Posterior vena cava (tissue), 2 donors: ENCODE results near the gene SAMM50. TPM values are rescaled to one million over a fixed set of nuclear protein-coding genes. Genes with fewer than 3 reads are reported as not detected.

Experiments
- DNase-seq: peaks from one replicate; pipeline ENCODE4 v3.0.0-alpha.2; 2020; ENCODE audit warnings: low spot score
- intact Hi-C, 2 donors: fragments of 100-400 bp; cut with DNase I; formaldehyde crosslinking; loops; one replicate each; pipeline versions ENCODE4 v1.14.1 to v1.14.2; 2022 to 2023
- total RNA-seq, 2 donors: library from RNA; stranded (reverse); fragmentation: NEBNext Ultra II Directional; extraction: Animal tissue kit (Norgen Biotek cat#: 25700); gene quantifications; one replicate each; pipeline ENCODE4 v1.2.1, GENCODE V29; 2021
- donor health status: DM: yes; HTN: yes; CAD: no.
- donor health status: DM: yes; HTN: yes; CAD: no.

SAMM50 gene
- total RNA-seq, 2 donors from 2014 or later, result 20.8 to 25.6 TPM

- intact Hi-C loops, result no loop called here
- no peak for DNase-seq
Observed at GRCh38 chr22:44039566-44040171, 84.4 kb downstream of the SAMM50 start.

GRCh38 chr22:44042249-44043218, 87.3 kb downstream of the SAMM50 start:
- no peak for DNase-seq
- intact Hi-C loops, result no loop called here

DNA sequence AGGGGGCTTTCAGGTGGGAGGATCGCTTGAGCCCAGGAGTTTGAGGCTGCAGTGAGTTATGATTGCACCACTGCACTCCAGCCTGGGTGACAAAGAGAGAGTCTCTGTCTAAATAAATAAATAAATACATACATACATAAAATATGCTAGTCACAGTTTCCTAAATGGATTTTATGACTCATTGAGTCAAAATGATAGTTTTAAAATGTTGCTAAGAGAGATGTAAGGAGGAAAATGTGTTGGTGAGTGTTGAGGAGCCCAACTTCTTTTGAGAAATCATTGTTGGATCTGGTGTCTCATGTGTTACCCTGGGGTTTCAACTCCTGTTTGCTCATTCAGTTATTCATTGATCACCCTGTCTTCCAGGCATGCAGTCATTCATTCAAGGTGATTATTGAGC, 89.9 kb downstream of the SAMM50 start:
- DNase-seq, result no peak
- intact Hi-C loops, result no loop called here

Other genes starting within 250 kb of the SAMM50 start
- gene EFCAB6, start 143.1 kb upstream of the SAMM50 start, total RNA-seq, result 1 to 10 TPM; 1.7 to 2.0 TPM
- gene SULT4A1, start 92.9 kb upstream of the SAMM50 start, total RNA-seq, result not detected
- not detected for gene PNPLA5, start 63.4 kb upstream of the SAMM50 start, total RNA-seq
- under 1 TPM in 1 of 2 donors, not detected in 1; 0.51 TPM for gene PNPLA3, start 31.6 kb upstream of the SAMM50 start, total RNA-seq
- gene PARVB, start 68.9 kb downstream of the SAMM50 start, total RNA-seq, result 10 to 100 TPM; 49.6 to 51.1 TPM
- gene PARVG, start 225.5 kb downstream of the SAMM50 start, total RNA-seq, result 10 to 100 TPM in 1 of 2 donors, 1 to 10 TPM in 1; 9.8 to 14.7 TPM